OCI-M2 (cell line): ENCODE measurements around the gene SRRM4.

Experiments used
- DNase-seq: peaks from one replicate; lab custom pipeline; 2025; ENCODE audit not compliant: unreplicated experiment; lab: John Stamatoyannopoulos, UW

The SRRM4 gene

GRCh38 chr12:119117936-119118335 is 136.6 kb downstream of the SRRM4 start:
- DNase-seq: no peak

GRCh38 chr12:119118625-119119024 is 137.3 kb downstream of the SRRM4 start:
- DNase-seq: no peak

DNA sequence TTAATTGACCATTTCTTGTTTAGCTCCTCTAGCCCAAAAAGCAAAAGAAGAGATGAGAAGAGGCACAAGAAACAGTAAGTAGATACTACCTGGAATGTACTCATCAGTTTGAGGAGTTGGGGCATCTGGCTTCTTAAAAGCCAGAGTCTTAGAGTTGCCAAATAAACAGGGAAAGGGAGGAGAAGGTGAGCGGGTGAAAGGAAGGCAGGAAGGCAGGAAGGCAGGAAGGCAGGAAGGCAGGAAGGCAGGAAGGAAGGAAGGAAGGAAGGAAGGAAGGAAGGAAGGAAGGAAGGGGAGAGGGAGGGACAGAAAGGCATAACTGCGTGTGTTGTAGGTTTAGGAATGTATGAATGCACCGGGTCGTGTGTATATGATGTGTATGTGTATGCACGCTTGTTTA is 140.7 kb downstream of the SRRM4 start:
- no peak for DNase-seq

DNA sequence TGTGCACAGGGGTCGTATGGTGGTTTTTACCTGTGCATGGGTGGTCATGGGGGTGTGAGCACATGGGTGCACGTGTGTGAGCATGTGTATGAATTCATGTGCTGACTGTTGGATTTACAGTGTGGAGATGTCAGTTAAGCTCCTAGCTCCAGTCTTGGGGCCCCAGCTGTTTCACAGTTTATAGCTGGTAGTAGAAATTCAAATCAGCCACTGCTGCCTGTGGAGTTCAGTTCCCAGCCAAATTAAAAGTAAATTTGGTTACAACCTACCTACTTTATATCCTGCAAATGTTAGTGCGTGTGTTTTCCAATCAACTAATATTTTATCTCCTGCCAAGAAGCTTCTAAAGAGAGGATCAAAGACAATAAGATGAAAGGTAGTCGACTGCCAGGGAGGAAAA is 141.4 kb downstream of the SRRM4 start:
- no peak for DNase-seq

GRCh38 chr12:119128527-119128926 is 147.2 kb downstream of the SRRM4 start:
- no peak for DNase-seq

DNA sequence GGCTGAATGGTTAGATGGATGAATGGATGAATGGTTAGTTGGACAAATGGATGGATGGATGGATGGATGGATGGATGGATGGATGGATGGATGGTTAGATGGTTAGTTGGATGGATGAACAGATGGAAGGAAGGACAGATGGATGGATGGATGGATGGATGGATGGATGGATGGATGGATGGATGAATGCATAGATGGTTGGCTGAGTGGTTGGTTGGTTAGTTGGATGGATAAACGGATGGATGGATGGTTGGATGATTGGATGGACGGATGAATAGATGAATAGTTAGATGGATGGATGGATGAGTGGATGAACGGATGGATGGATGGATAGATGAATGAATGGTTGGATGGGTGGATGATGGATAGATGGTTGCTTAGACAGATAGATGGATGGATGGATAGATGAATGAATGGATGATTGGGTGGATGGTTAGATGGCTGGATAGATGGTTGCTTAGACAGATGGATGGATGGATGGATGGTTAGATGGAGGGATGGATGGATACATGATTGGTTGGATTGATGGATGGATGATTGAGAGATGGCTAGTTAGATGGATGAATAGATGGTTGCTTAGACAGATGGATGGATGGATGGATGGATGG is 148.6 kb downstream of the SRRM4 start:
- no peak for DNase-seq

- no peak for DNase-seq
Observed at GRCh38 chr12:119130523-119130922, 149.2 kb downstream of the SRRM4 start.

DNA sequence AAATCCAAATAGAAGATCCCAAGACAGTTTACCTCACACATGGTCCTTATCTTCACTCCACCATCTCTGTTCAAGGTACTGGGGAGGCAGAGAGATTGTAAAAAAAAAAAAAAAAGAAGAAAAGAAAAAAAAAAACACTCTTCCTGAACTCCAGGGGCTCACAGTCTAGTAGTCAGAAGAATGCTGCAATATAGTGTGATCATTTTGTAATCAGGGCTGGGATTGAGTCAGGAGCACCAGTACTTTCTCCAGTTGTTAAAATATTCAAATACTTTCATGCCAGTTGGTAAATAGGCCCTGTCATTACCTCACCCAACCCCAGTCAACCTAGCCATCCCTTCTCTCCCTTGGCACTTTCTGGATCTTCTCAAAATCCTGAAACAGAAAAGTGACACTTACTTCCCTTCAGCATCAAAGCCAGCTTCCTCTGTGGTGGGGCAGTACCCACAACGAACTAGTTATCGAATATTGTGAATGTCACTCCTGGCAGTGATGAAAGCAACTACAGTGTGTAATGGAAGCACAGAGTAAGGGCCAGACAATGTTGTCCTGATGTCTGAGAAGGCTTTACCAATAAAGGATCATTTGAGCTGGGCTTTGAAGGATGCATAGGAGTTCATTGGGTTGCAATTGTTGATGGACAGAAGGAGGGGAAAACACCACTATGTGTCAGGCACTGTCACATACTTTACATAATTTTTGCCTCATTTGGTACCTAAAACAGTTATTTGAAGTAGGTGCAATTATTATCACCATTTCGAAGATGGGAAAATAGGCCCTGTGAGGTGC is 153.1 kb downstream of the SRRM4 start:
- DNase-seq: no peak

GRCh38 chr12:119136811-119137410 is 155.6 kb downstream of the SRRM4 start:
- DNase-seq: no peak

DNA sequence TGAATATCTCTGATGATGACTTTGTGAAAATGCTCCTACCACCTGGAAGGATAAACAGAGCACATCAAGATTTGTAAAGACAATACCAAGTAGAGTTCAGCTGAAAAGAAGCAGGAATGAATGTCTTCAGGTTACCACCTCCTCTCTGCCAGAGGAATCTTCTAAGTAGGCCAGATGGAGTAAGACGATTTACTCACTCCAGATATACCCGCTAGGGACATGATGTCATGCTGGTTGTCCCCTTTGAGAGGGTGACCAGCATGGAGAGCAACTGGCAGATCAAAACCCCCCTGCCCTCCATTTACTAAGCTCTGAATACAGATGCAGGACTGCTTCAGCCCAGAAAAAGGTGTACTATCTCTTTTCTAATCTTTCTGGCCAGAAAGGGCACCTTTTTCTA is 158.1 kb downstream of the SRRM4 start:
- DNase-seq: no peak

DNA sequence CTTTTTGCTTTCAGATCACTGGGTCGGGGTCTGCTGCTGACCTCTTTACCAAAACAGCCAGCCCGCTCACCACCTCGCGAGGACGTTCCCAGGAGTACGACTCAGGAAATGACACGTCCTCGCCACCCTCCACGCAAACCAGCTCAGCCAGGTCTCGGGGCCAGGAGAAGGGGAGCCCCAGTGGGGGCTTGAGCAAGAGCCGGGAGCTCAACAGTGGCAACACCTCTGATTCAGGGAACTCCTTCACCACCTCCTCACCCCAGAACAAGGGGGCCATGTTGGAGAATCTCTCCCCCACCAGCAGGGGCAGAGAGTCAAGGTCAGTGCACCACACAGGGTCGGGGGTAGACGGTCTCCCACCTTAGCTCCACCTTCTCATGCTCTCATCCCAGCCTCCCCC is 164.0 kb downstream of the SRRM4 start:
- DNase-seq: no peak

GRCh38 chr12:119147847-119148448 is 166.6 kb downstream of the SRRM4 start:
- DNase-seq: no peak

DNA sequence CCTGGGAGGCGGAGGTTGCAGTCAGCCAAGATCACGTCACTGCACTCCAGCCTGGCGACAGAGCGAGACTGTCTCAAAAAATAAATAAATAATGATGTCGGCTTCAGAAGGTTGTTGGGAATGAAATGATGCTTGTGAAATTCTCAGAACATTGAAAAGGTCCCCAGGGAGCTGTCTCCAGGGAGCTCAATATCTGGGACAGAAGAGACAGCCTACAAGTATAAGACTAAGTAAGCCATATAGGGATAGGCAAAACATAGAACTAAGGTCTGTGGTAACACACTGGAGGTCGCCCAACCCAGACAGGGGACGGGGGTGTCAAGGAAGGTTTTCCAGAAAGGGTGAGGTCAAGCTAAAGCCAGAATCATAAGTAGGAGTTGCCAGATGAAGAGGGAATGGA is 167.9 kb downstream of the SRRM4 start:
- DNase-seq: no peak

DNA sequence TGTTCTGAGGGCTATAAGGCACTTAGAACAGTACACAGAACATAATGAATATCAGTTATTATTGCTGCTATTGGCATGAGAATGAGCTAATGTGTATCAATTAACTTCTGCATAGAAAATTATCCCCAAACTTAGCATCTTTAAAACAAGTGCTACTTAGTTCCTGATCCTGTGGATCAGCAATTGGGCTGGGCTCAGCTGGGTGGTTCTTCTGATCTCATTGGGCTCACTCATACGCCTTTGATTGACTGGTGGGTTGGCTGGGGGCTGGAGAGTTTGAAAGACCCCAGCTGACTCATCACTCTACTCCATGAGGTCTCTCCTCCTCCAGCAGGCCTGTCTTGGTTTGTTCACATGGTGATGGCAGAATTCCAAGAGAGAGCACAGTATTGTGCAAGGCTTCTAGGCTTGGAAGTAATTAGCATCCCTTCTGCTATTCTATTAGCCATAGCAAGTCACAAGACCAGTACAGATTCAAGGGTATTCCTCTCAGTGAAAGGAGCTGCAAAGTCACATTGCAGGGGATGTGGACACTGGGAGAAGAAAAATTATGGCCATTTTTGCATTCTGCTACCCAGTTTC is 170.2 kb downstream of the SRRM4 start:
- no peak for DNase-seq

DNA sequence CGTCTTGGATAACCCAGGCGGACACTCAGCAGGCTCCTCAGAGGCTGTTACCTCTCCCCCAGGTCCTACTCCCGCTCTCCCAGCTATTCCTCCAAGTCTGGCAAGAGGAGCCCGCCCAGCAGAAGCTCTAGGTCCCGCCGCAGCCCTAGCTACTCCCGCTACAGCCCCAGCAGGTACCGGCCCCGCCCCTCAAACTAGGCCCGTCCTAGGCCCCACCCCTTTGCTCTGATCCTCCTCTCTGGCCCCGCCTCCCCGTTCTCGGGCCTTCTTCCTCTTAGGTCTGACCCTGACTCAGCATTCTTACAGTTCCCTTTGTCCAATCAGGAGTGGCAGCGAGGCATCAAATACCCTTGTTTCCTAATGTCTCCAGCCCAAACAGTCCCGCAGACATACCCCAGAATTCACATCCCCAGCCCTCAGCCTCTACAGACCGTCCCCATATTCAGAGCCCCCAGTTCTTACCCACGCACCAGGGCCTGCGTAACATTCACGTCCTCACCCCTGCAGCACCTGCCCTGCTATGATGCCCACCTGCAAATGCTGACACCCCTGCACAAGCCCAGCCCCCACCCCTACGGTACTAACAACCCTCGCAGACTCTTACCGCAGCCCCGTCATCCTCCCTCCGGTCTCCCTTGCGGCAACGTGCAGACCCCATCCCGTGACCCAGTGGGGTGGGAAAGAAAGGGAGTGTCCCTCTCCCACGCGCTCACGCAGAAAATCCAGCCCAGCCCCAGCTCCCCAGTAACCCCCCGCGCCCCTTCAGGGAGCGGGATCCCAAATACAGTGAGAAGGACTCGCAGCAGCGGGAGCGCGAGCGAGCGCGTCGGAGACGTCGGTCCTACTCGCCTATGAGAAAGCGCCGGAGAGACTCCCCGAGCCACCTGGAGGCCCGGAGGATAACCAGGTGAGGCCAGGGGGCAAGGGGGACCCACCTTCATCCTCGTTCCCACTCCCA is 172.4 kb downstream of the SRRM4 start:
- no peak for DNase-seq

DNA sequence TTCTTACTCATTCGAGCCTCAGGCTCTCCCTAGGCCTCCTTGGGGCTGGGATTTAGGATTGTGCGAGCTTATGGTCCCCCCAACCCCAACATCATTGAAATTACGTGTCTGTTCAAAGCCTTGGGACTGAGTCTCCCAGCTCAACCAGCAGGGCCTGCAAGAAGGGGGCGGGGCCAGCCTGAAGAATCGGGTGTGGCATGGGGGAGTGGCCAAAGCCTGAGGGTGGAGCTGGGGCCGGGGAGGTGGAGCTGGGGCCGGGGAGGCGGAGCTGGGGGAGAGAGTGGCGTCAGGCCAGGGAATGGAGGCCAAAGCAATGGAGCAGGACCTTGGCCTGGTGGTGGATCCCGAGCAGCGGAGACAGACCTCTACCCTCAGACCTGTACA is 173.1 kb downstream of the SRRM4 start:
- DNase-seq: no peak

DNA sequence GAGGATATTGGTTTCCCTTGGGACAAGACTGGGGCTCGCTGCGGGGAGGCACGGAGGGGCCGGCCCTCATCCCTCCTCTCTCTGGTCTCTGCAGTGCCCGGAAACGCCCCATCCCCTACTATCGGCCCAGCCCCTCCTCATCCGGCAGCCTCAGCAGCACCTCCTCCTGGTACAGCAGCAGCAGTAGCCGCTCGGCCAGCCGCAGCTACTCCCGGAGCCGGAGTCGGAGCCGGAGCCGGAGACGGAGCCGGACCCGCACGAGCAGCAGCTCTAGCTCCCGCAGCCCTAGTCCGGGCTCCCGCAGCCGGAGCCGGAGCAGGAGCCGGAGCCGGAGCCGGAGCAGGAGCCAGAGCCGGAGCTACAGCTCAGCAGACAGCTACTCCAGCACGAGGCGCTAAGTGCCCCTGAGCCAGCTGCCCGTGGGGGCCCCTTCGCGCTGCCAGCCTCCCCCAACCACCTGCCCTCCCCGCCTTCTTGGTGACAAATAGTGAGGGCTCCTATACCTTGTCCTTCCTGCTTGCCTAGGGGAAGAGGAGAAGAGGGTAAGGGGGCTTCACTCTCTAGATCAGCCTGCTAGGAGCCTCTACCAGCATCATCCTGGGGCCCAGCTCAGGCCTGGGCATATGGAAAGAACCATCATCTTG is 175.2 kb downstream of the SRRM4 start:
- DNase-seq: no peak

GRCh38 chr12:119157528-119157927 is 176.2 kb downstream of the SRRM4 start:
- DNase-seq: no peak

GRCh38 chr12:119157978-119158377 is 176.6 kb downstream of the SRRM4 start:
- no peak for DNase-seq

DNA sequence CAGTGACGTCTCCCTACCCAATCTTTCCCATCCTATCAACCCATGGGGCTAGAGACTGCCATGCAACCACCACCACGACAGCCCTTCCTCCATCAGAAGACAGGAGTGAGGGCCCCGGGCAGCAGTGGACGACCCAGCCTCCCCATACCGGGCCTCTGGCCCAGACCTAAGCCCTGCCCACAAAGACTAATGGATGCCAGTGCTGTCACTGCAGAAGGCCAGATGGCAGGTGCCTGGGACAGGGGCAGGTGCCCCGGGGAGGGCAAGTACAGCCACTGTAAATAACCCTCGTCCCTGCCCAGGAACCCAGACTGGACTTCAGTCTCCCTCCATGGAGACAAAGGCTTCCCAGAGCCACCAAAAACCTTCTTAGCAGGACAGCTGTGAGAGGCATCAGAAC is 177.1 kb downstream of the SRRM4 start:
- DNase-seq: no peak
